Measurements from ENCODE around the gene C9orf78. TPM values are rescaled to one million over a fixed set of nuclear protein-coding genes. Genes with fewer than 3 reads are reported as not detected.

The C9orf78 gene
- total RNA-seq, 2 donors from 2014 or later = 63.7 to 76.8 TPM

DNA sequence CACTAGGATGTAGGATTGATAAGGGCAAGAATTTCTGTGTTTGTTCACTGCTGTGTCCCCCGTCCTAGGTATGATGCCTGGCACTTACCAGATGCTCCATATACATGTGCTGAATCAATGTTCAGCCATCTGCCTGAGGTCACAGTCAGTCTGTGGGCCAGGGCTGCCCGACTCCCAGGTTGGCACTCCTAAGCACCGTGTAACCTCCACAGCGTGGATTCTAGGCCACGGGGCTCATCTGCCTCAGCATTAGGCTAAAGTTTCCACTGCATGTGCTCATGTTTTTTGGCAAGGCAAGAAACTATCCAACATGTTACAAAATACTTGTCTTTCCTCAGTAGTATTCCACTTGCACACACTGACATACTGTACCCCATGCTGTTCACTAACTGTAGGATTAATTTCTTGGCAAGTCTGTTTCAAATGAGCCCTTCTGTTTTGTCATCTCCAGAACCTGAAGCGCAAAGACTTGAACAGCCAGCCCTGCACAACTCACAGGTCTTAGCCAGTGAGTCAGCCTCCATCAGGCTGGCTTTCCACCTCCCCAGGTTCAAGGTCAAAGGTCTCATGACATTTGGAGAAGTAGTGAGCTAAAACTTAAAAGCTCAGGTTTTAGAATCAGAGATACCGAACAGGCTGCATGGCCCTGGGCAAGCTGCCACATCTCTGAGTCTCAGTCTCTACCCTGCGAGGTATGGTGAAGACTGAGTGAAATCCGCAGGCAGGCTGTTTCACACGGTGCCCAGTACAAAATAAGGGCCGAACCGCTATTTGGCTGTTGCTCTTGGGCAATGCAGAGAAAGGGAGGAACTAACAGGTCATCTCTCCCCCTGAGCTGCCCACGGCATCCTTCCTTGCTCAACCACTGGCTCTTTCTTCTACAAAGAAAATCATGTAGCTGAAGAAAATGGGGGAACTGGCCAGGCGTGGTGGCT lies 18.3 kb downstream of the C9orf78 start:
- TF ChIP-seq, protein P1, sequence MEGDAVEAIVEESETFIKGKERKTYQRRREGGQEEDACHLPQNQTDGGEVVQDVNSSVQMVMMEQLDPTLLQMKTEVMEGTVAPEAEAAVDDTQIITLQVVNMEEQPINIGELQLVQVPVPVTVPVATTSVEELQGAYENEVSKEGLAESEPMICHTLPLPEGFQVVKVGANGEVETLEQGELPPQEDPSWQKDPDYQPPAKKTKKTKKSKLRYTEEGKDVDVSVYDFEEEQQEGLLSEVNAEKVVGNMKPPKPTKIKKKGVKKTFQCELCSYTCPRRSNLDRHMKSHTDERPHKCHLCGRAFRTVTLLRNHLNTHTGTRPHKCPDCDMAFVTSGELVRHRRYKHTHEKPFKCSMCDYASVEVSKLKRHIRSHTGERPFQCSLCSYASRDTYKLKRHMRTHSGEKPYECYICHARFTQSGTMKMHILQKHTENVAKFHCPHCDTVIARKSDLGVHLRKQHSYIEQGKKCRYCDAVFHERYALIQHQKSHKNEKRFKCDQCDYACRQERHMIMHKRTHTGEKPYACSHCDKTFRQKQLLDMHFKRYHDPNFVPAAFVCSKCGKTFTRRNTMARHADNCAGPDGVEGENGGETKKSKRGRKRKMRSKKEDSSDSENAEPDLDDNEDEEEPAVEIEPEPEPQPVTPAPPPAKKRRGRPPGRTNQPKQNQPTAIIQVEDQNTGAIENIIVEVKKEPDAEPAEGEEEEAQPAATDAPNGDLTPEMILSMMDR (IDR thresholded peaks at IDR 0.05) = no peak
- TF ChIP-seq POLR2A (IDR thresholded peaks at IDR 0.05) (no peak), POLR2AphosphoS5 (IDR thresholded peaks at IDR 0.05) (no peak)
- no peak overlapping the region for H3K27ac ChIP-seq
- no peaks in the 10 kb centered on the region for H3K9me3 ChIP-seq
- 88% methylated on average over 14 of the region's 14 CpGs for WGBS
- intact Hi-C loops (cut with DNase I) = no loop called here
- H3K4me3 ChIP-seq = no peak overlapping the region
- H3K27me3 ChIP-seq (replicated peaks; ENCODE audit: insufficient read depth) = no peaks in the 10 kb centered on the region
- peaks cover 0 to 12% of the 10 kb centered on the region in 2 donors for H3K36me3 ChIP-seq
- no peaks in the 10 kb centered on the region for H3K4me1 ChIP-seq (replicated peaks)
- DNase-seq (ENCODE audit: low spot score) = no peak

DNA sequence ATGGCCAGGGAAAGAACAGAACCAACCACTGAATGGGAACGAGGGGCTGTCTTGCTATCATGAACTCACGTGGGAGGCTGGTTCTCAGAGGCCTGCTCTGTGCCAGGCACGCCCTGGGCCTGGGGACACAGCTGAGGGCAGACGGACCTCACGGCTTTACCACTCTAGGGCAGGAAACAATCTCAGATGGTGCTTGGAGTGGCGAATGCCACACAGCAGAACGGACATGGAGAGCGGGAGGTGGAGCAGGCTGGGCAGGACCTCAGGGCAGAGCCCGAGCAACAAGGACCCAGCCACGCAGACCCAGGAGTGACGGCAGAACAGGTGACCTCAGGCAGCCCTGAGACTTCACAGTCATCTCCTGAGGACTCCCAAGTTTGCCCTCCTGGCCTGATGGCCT lies 19.8 kb downstream of the C9orf78 start:
- intact Hi-C loops (cut with DNase I) = no loop called here
- Histone ChIP-seq H3K27me3 (replicated peaks; ENCODE audit: insufficient read depth) (no peaks in the 10 kb centered on the region), H3K4me1 (replicated peaks) (no peaks in the 10 kb centered on the region), H3K4me3 (no peak overlapping the region), H3K9me3 (no peaks in the 10 kb centered on the region), H3K36me3 (peaks cover 0 to 8% of the 10 kb centered on the region in 2 donors), H3K27ac (no peak overlapping the region)
- DNase-seq (ENCODE audit: low spot score) = no peak
- TF ChIP-seq, protein P1 (IDR thresholded peaks at IDR 0.05) = no peak
- TF ChIP-seq POLR2AphosphoS5 (IDR thresholded peaks at IDR 0.05) (no peak), POLR2A (IDR thresholded peaks at IDR 0.05) (no peak)
- 91% methylated on average over 11 of the region's 11 CpGs for WGBS

DNA sequence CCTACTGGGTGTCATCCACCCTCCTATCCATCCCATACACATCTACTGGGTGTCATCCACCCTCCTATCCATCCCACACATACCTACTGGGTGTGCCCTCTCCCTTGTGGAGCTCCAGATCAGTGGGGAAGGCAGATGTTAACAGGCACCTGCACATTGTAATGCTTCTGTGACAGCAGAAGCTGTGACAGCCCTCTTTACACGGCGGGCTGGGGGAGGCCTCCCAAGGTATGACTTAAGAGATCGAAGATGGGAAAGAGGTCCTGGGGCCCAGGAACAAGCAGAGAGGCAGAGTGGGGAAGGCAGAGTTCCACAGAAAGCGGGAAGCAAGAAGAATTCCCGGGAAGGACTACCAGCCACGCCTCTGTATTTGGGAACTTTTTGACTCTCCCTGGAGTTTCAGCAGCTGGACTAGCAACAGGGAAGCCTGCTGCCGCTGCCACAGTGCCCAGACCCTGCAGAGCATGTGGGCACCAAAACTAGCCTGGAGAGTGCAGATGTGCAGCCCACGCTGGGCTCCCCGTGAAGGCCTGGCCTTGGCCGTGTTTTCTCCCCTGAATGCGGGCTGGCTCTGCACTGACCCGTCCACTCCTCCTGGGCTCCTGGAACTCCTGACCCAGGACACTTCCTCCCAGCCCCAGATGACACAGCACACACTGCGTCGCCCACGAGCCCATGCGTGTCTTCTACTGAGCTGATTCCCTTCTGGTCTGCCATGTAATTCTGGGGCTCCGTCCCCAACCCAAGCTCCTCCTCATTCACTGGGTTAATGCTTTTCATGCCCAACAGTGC lies 20.4 kb downstream of the C9orf78 start:
- H3K4me1 ChIP-seq (replicated peaks) = no peaks in the 10 kb centered on the region
- whole genome bisulfite sequencing = 85% methylated on average over 17 of the region's 17 CpGs

DNA sequence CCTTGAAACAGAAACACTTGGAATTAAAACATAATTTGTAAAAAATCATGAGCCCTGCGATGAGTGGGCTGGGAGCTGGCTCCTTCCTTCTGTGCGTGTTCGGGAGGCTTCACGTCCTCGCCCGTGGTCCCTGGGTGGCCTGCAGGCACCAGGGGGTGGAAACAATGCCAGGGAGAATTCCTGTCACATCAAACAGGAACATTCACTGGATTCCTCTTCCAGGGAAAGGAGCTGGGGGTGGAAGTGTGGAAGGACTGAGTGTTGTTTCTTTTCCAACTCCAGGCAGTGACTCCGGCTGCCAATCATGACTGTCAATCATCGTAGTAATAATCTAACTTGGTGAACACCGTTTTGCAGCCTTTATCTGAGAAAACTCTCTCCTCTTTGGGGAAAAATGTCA lies 21.4 kb downstream of the C9orf78 start:
- H3K4me3 ChIP-seq = no peak overlapping the region
- H3K9me3 ChIP-seq = no peaks in the 10 kb centered on the region
- H3K36me3 ChIP-seq = peaks cover 0 to 8% of the 10 kb centered on the region in 2 donors
- H3K27me3 ChIP-seq (replicated peaks; ENCODE audit: insufficient read depth) = no peaks in the 10 kb centered on the region
- H3K27ac ChIP-seq = no peak overlapping the region
- intact Hi-C loops (cut with DNase I) = no loop called here
- no peak for TF ChIP-seq POLR2A (IDR thresholded peaks at IDR 0.05)
- TF ChIP-seq, protein P1 (IDR thresholded peaks at IDR 0.05) = no peak
- TF ChIP-seq POLR2AphosphoS5 (IDR thresholded peaks at IDR 0.05) = no peak
- DNase-seq (ENCODE audit: low spot score) = no peak
- WGBS = 80% methylated on average over 9 of the region's 9 CpGs
- no peaks in the 10 kb centered on the region for H3K4me1 ChIP-seq (replicated peaks)

More for the DNA sequence above, 20.4 kb downstream of the C9orf78 start:
- TF ChIP-seq POLR2AphosphoS5 (IDR thresholded peaks at IDR 0.05) = no peak
- no peak for TF ChIP-seq POLR2A (IDR thresholded peaks at IDR 0.05)
- TF ChIP-seq, protein P1 (IDR thresholded peaks at IDR 0.05) = no peak
- Histone ChIP-seq H3K4me3 (no peak overlapping the region), H3K9me3 (no peaks in the 10 kb centered on the region), H3K36me3 (peaks cover 0 to 8% of the 10 kb centered on the region in 2 donors), H3K27ac (no peak overlapping the region), H3K27me3 (replicated peaks; ENCODE audit: insufficient read depth) (no peaks in the 10 kb centered on the region)
- DNase-seq (ENCODE audit: low spot score) = no peak
- intact Hi-C loops (cut with DNase I) = no loop called here
